Measurements from ENCODE around the gene FHAD1. TPM values are rescaled to one million over a fixed set of nuclear protein-coding genes. Genes with fewer than 3 reads are reported as not detected.
A peak's percentile ranks its signal among the peaks of the same experiment; 100 is the strongest.

The FHAD1 gene
- total RNA-seq, 4 donors from 2014 or later, result 1.6 TPM; not detected in 3

DNA sequence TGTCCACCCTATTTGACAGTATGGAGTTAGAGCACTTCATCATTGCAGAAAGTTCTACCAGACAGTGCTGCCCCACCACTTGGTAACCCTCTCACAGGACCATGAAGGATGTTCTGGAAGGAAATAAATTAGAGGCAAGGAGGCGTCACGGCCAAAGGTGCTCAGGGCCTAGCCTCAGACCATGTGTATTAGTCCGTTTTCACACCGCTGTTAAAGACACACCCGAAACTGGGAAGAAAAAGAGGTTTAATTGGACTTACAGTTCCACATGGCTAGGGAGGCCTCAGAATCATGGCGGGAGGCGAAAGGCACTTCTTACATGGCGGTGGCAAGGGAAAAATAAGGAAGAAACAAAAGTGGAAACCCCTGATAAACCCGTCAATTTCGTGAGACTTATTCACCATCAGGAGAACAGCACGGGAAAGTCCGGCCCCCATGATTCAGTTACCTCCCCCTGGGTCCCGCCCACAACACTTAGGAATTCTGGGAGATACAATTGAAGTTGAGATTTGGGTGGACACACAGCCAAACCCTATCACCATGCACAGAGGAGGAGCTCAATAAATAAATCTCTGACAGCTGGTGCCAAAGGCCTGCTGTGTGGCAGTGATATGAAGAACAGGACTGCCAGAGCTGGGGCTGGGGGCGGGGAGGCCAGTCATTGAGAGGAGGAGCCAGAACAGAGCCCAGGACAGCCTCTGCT is 75.8 kb downstream of the FHAD1 start:
- no peak overlapping the region for H3K4me3 ChIP-seq
- no peaks in the 10 kb centered on the region for H3K9me3 ChIP-seq
- WGBS, result 77% methylated on average over 14 of the region's 14 CpGs
- peak in 1 of 2 donors; percentile 37 for DNase-seq (ENCODE audit: low spot score in 2 of 2)
- H3K4me1 ChIP-seq, result peaks cover 10% of the 10 kb centered on the region
- no peak for TF ChIP-seq EP300 (IDR thresholded peaks at IDR 0.05)
- TF ChIP-seq POLR2AphosphoS5 (IDR thresholded peaks at IDR 0.05), result no peak
- TF ChIP-seq, protein P1, sequence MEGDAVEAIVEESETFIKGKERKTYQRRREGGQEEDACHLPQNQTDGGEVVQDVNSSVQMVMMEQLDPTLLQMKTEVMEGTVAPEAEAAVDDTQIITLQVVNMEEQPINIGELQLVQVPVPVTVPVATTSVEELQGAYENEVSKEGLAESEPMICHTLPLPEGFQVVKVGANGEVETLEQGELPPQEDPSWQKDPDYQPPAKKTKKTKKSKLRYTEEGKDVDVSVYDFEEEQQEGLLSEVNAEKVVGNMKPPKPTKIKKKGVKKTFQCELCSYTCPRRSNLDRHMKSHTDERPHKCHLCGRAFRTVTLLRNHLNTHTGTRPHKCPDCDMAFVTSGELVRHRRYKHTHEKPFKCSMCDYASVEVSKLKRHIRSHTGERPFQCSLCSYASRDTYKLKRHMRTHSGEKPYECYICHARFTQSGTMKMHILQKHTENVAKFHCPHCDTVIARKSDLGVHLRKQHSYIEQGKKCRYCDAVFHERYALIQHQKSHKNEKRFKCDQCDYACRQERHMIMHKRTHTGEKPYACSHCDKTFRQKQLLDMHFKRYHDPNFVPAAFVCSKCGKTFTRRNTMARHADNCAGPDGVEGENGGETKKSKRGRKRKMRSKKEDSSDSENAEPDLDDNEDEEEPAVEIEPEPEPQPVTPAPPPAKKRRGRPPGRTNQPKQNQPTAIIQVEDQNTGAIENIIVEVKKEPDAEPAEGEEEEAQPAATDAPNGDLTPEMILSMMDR (IDR thresholded peaks at IDR 0.05), result no peak
- TF ChIP-seq POLR2A (IDR thresholded peaks at IDR 0.05), result no peak
- H3K27ac ChIP-seq, result no peak overlapping the region
- H3K27me3 ChIP-seq, result no peaks in the 10 kb centered on the region
- no peaks in the 10 kb centered on the region for H3K36me3 ChIP-seq

GRCh38 chr1:15323351-15323988 is 76.4 kb downstream of the FHAD1 start:
- Histone ChIP-seq H3K4me1 (peaks cover 17% of the 10 kb centered on the region), H3K27ac (no peak overlapping the region), H3K36me3 (no peaks in the 10 kb centered on the region), H3K4me3 (no peak overlapping the region), H3K27me3 (no peaks in the 10 kb centered on the region), H3K9me3 (no peaks in the 10 kb centered on the region)
- DNase-seq (ENCODE audit: low spot score in 2 of 2), result peak; percentile 85 to 87
- no peak for TF ChIP-seq EP300 (IDR thresholded peaks at IDR 0.05)
- TF ChIP-seq, protein P1 (IDR thresholded peaks at IDR 0.05), result peak; percentile 95 to 99
- 42% methylated on average over 15 of the region's 15 CpGs for WGBS

- no peak overlapping the region for H3K27ac ChIP-seq
- no peak for TF ChIP-seq EP300 (IDR thresholded peaks at IDR 0.05)
- TF ChIP-seq, protein P1 (IDR thresholded peaks at IDR 0.05), result no peak
- no peak for TF ChIP-seq POLR2AphosphoS5 (IDR thresholded peaks at IDR 0.05)
- TF ChIP-seq POLR2A (IDR thresholded peaks at IDR 0.05), result no peak
These were observed 77.2 kb downstream of the FHAD1 start for GRCh38 chr1:15323989-15324868.

DNA sequence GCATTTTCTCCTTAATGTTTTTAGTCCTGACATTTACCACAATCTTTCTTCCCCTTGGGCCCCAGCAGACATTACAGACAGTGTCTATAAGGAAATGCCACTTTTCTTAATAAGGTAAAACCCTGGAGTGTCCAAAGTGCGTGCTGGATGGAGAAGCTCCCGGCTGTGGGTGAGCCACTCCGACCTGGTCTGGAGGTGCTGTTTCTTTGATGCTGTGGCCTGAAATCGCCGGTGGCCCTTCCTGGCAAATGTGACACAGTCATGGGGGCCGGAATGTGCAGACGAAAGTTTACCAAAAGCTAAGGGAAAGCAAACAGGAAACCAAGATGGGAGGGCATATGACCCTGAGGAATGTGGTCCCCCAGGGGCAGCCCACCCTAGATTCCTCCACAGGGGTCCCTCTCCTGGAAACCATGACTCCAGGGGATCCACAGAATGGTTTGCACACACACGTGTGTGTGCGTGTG is 77.9 kb downstream of the FHAD1 start:
- TF ChIP-seq, protein P1 (IDR thresholded peaks at IDR 0.05), result no peak
- TF ChIP-seq POLR2A (IDR thresholded peaks at IDR 0.05) (no peak), EP300 (IDR thresholded peaks at IDR 0.05) (no peak), POLR2AphosphoS5 (IDR thresholded peaks at IDR 0.05) (no peak)

More at GRCh38 chr1:15323989-15324868, 77.2 kb downstream of the FHAD1 start:
- Histone ChIP-seq H3K4me3 (no peak overlapping the region), H3K36me3 (no peaks in the 10 kb centered on the region), H3K27me3 (no peaks in the 10 kb centered on the region), H3K4me1 (peaks cover 25% of the 10 kb centered on the region), H3K9me3 (no peaks in the 10 kb centered on the region)
- no peak for DNase-seq (ENCODE audit: low spot score in 2 of 2)
- WGBS, result 59% methylated on average over 24 of the region's 24 CpGs

More for the DNA sequence above, 77.9 kb downstream of the FHAD1 start:
- Histone ChIP-seq H3K9me3 (no peaks in the 10 kb centered on the region), H3K4me3 (no peak overlapping the region), H3K27ac (no peak overlapping the region), H3K36me3 (no peaks in the 10 kb centered on the region), H3K4me1 (peaks cover 31% of the 10 kb centered on the region), H3K27me3 (no peaks in the 10 kb centered on the region)
- no peak for DNase-seq (ENCODE audit: low spot score in 2 of 2)
- 91% methylated on average over 9 of the region's 9 CpGs for WGBS
